ENCODE data around the gene MS4A4A. TPM values are rescaled to one million over a fixed set of nuclear protein-coding genes. Genes with fewer than 3 reads are reported as not detected.

The MS4A4A gene
- total RNA-seq, 1 donor from 2014 or later: 13.9 TPM

DNA sequence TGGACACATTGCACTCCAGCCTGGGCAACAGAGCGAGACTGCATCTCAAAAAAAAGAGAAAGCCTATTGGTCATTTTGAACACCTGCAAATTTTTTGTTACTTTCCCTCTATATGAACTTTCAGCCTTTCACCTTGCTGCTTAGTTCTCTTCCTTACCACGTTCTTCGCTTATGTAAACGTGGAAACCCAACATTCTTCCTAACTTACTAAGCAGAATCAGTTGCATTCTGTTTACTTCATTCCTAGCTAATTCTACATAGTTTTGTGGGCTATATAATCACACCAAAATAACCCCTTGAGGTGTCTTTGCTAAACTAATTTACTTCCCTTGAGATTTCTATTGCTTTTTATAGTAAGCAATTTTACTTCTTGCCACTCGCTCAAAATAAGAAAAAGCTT, 23.2 kb downstream of the MS4A4A start:
- no peak overlapping the region for H3K4me3 ChIP-seq
- no peaks in the 10 kb centered on the region for H3K4me1 ChIP-seq

DNA sequence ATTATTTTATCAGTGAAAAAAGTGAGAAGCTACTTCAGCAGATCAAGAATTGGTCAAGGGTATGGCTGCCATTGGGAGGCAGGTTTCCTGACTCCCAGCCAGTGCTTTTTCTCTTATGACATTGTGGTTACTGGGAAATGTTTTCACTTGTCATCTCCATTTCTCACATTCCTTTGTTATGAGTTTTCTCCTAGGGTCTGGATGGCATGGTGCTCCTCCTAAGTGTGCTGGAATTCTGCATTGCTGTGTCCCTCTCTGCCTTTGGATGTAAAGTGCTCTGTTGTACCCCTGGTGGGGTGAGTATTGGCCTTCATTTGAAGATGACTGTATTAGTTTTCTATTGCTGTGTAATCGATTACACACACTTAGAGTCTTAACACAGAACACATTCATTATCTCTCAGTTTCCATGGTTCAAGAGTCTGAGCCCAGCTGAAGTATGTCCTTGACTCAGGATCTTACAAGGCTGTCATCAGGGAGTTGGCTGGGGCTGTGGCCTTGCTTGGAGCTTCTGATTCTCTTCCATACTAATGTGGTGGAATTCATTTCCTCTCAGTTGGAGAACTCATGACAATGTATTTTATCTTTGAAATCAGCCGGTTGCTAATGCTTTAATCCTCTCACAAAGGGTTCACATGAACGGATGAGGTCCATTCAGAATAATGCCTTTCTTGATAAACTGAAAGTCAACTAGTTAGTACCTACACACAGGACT, 25.6 kb downstream of the MS4A4A start:
- intact Hi-C loops (cut with micrococcal nuclease): no loop called here
- H3K4me1 ChIP-seq: no peaks in the 10 kb centered on the region
- DNase-seq: no peak
- TF ChIP-seq, protein P1, sequence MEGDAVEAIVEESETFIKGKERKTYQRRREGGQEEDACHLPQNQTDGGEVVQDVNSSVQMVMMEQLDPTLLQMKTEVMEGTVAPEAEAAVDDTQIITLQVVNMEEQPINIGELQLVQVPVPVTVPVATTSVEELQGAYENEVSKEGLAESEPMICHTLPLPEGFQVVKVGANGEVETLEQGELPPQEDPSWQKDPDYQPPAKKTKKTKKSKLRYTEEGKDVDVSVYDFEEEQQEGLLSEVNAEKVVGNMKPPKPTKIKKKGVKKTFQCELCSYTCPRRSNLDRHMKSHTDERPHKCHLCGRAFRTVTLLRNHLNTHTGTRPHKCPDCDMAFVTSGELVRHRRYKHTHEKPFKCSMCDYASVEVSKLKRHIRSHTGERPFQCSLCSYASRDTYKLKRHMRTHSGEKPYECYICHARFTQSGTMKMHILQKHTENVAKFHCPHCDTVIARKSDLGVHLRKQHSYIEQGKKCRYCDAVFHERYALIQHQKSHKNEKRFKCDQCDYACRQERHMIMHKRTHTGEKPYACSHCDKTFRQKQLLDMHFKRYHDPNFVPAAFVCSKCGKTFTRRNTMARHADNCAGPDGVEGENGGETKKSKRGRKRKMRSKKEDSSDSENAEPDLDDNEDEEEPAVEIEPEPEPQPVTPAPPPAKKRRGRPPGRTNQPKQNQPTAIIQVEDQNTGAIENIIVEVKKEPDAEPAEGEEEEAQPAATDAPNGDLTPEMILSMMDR (IDR thresholded peaks at IDR 0.05; ENCODE audit: borderline replicate concordance): no peak
- H3K27ac ChIP-seq (replicated peaks): no peak overlapping the region
- no peak overlapping the region for H3K4me3 ChIP-seq
- H3K27me3 ChIP-seq (ENCODE audit: low read depth): no peaks in the 10 kb centered on the region
- no peaks in the 10 kb centered on the region for H3K9me3 ChIP-seq (replicated peaks)
- H3K36me3 ChIP-seq: no peaks in the 10 kb centered on the region

More for the DNA sequence above, 23.2 kb downstream of the MS4A4A start:
- H3K27me3 ChIP-seq (ENCODE audit: low read depth): no peaks in the 10 kb centered on the region
- no peaks in the 10 kb centered on the region for H3K36me3 ChIP-seq
- intact Hi-C loops (cut with micrococcal nuclease): no loop called here
- TF ChIP-seq, protein P1 (IDR thresholded peaks at IDR 0.05; ENCODE audit: borderline replicate concordance): no peak
- DNase-seq: no peak
- no peaks in the 10 kb centered on the region for H3K9me3 ChIP-seq (replicated peaks)
- no peak overlapping the region for H3K27ac ChIP-seq (replicated peaks)

DNA sequence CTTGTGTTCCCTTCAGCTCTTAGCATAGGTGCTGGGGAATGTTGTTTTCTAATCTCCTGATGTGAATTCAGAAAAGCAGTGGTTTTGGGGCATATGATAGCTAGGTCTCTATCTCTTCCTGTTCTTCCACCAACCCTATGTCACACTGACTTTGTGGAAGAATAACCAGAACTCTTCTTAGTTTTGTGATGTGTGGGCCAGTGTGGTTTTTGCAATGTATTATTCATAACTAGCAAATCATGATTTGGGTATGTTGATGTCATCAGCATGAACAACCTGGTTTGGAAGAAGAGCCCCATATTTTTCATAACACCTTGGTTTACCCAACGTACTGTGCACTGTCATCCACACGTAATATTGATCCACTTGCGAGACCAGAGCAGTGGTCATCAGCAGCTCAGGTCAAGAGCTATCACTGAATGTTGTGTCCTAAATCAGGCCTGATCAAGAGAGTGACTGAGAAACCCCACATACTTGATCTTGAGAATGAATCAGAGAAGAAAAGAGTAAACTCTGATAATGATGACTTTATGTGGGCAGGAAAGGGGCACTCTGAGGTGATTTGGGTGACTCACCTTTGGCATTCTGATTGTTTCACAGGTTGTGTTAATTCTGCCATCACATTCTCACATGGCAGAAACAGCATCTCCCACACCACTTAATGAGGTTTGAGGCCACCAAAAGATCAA, 27.2 kb downstream of the MS4A4A start:
- Histone ChIP-seq H3K27me3 (ENCODE audit: low read depth) (no peaks in the 10 kb centered on the region), H3K4me1 (no peaks in the 10 kb centered on the region), H3K27ac (replicated peaks) (no peak overlapping the region), H3K4me3 (no peak overlapping the region), H3K36me3 (no peaks in the 10 kb centered on the region), H3K9me3 (replicated peaks) (no peaks in the 10 kb centered on the region)
- intact Hi-C loops (cut with micrococcal nuclease): no loop called here
- TF ChIP-seq, protein P1 (IDR thresholded peaks at IDR 0.05; ENCODE audit: borderline replicate concordance): no peak
- DNase-seq: no peak

DNA sequence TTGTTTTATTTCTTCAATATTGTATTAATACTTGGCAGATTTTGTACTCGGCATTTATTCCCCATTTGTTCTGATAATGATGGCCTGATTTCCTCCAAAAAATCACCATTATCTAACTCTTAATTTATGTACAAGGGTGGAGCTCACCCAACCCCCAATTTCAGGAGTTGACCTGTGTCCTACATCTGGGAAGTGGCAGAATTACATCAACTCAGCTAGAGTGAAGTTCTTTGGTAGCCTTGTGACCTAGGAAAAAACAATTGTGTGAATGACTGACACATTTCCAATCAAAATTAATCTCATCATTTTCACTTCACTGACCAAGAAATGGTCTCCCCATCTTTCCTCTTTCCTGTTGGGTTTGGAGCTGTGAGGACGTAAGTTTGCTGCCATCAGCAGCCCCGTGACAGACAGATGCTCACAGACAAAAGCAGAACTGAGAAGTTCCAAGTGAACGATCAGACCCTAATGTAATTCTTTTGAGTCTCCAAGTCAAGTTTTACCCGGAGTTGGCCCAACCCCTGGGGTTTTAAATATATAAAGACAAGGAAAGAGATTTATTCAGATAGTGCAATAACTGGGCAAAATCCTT, 30.0 kb downstream of the MS4A4A start:
- TF ChIP-seq, protein P1 (IDR thresholded peaks at IDR 0.05; ENCODE audit: borderline replicate concordance): no peak
- intact Hi-C loops (cut with micrococcal nuclease): no loop called here
- H3K27me3 ChIP-seq (ENCODE audit: low read depth): no peaks in the 10 kb centered on the region
- H3K4me3 ChIP-seq: no peak overlapping the region
- no peaks in the 10 kb centered on the region for H3K9me3 ChIP-seq (replicated peaks)
- H3K36me3 ChIP-seq: no peaks in the 10 kb centered on the region
- no peaks in the 10 kb centered on the region for H3K4me1 ChIP-seq
- DNase-seq: no peak
- H3K27ac ChIP-seq (replicated peaks): no peak overlapping the region

DNA sequence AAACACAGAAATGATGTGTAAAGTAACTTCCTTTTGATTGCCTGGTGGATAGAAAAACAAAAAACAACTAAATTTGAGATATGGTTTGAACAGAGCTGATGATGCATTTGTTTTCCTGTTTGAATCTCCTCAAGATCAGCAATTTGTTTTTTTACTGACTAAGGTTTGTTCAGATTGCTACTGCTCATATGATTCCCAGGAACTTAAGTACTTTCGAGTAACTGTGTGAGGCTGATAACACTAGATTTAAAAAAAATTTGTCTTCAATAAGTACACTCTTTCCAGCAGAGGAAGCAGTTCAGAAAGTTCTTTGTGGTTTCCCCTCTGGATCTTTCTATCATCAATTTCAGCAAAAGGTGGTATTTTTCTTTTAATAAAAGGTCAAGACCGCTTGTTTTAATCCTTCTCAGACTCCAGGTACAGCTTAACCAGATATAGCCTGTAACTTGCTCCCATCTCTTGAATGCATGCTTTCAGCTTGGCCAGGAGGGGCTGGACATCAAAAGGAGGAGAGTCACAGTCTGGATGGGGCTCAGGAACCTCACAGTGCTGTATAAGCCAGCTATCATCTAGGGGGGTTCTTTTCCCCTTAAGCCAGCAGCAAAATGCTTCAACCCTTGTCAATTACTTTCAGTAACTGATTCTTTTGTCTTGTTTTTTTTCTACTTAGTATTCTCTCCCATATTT, 34.3 kb downstream of the MS4A4A start:
- H3K36me3 ChIP-seq: no peaks in the 10 kb centered on the region
- no peaks in the 10 kb centered on the region for H3K4me1 ChIP-seq
- H3K27ac ChIP-seq (replicated peaks): no peak overlapping the region

More for the DNA sequence above, 34.3 kb downstream of the MS4A4A start:
- Histone ChIP-seq H3K27me3 (ENCODE audit: low read depth) (no peaks in the 10 kb centered on the region), H3K9me3 (replicated peaks) (peaks cover 16% of the 10 kb centered on the region), H3K4me3 (no peak overlapping the region)
- TF ChIP-seq, protein P1 (IDR thresholded peaks at IDR 0.05; ENCODE audit: borderline replicate concordance): no peak
- intact Hi-C loops (cut with micrococcal nuclease): no loop called here
- DNase-seq: no peak

Data from left ventricle myocardium inferior (tissue), 1 donor.